COLO668 (cell line): ENCODE data around the gene CDC40.
"Not testable (repeated sequence)": the region's sequence is repeated elsewhere in the genome, so short reads cannot be mapped to it uniquely, and the experiment has no call there.

Experiments
- DNase-seq: peaks from one replicate; lab custom pipeline; 2025; ENCODE audit not compliant: unreplicated experiment; lab: John Stamatoyannopoulos, UW

Gene CDC40

GRCh38 chr6:110198561-110198960, 18.3 kb downstream of the CDC40 start:
- DNase-seq, result no peak

GRCh38 chr6:110201151-110201884, 21.1 kb downstream of the CDC40 start:
- no peak for DNase-seq

GRCh38 chr6:110207652-110208051, 27.4 kb downstream of the CDC40 start:
- no peak for DNase-seq

- no peak for DNase-seq
Measured at GRCh38 chr6:110211753-110212152, 31.5 kb downstream of the CDC40 start.

GRCh38 chr6:110214338-110214737, 34.1 kb downstream of the CDC40 start:
- no peak for DNase-seq

GRCh38 chr6:110216140-110216539, 35.9 kb downstream of the CDC40 start:
- DNase-seq, result no peak

GRCh38 chr6:110217266-110217665, 37.0 kb downstream of the CDC40 start:
- no peak for DNase-seq

- no peak for DNase-seq
Measured at GRCh38 chr6:110221738-110222137, 41.5 kb downstream of the CDC40 start.

- DNase-seq, result no peak
Measured at GRCh38 chr6:110226261-110226660, 46.0 kb downstream of the CDC40 start.

GRCh38 chr6:110232450-110232849, 52.2 kb downstream of the CDC40 start:
- DNase-seq, result no peak

- DNase-seq, result no peak
Measured at GRCh38 chr6:110233770-110234374, 53.6 kb downstream of the CDC40 start.

GRCh38 chr6:110236007-110236406, 55.8 kb downstream of the CDC40 start:
- not testable (repeated sequence) for DNase-seq

GRCh38 chr6:110239526-110240274, 59.5 kb downstream of the CDC40 start:
- DNase-seq, result no peak

GRCh38 chr6:110244621-110245020, 64.4 kb downstream of the CDC40 start:
- DNase-seq, result not testable (repeated sequence)

GRCh38 chr6:110246378-110246777, 66.2 kb downstream of the CDC40 start:
- DNase-seq, result no peak

- DNase-seq, result no peak
Measured at GRCh38 chr6:110246900-110247546, 66.8 kb downstream of the CDC40 start.

GRCh38 chr6:110250058-110250457, 69.8 kb downstream of the CDC40 start:
- no peak for DNase-seq

- no peak for DNase-seq
Measured at GRCh38 chr6:110250838-110251237, 70.6 kb downstream of the CDC40 start.

- no peak for DNase-seq
Measured at GRCh38 chr6:110255211-110255750, 75.1 kb downstream of the CDC40 start.

- no peak for DNase-seq
Measured at GRCh38 chr6:110256366-110256765, 76.1 kb downstream of the CDC40 start.

GRCh38 chr6:110265273-110265672, 85.0 kb downstream of the CDC40 start:
- no peak for DNase-seq
